Right renal cortex interstitium (tissue), 3 donors: Measurements from ENCODE around the gene PIH1D2. TPM values are rescaled to one million over a fixed set of nuclear protein-coding genes. Genes with fewer than 3 reads are reported as not detected.
A peak's percentile ranks its signal among the peaks of the same experiment; 100 is the strongest.
"Not testable (repeated sequence)": the region's sequence is repeated elsewhere in the genome, so short reads cannot be mapped to it uniquely, and the experiment has no call there.

Experiments
- DNase-seq, 3 donors: peaks; one replicate each; pipeline ENCODE4 v3.0.0-alpha.2; 2013; ENCODE audit warnings: low read depth in 3 of 3, low spot score in 2 of 3
- polyA plus RNA-seq, 3 donors: library from polyadenylated mRNA; unstranded; fragments of 120-200 nt; gene quantifications; one replicate each; pipeline ENCODE4 v1.2.1, GENCODE V29; 2013; ENCODE audit not compliant: insufficient read length in 3 of 3

Gene PIH1D2
- 10 to 100 TPM in 2 of 3 donors, 1 to 10 TPM in 1; 9.7 to 11.8 (median 10.8) TPM for polyA plus RNA-seq

DNA sequence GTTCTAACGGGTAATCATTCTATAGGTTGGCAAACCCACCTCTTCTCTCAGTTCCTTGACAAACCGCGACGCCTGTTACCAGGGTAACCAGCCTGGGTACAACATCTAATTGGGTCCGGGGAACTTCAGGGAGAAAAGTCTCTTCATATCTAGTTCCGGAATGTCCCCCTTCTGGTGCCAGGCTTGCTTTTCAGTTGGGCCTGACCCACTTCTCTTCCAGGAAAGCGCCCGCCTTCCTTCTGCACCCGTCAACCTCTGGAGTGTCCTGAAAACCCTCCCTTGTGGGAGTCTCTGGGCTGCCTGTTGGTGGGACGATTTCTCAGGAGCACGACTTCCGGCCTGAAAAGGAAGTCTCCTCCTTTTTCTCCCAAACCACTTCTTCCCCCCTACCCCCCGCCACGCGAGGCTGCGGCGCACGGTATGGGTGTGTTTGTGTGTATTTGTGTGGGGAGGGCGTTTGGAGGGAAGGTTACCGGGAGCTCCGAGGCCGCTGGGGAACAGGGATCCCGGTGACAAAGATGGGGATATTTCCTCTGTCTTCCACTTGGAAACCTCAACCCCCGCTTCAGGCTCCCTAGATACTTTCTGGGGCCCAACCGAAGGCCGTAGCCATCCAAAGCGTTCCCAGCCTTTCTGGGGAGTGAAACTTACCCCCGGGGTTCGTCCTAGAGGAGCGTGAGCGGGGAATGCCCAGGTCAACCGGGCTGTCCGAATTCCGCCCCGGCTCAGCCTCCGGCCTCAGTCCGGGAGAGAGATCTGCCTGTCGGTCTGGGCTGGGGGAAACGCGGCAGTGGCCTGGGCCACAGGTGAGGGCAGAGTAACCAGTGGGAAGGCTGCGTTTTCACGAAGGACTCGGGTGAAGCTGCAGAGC lies at the start of gene PIH1D2, which contains the start of gene NKAPD1:
Gene PIH1D2, minus strand, starts transcription at position 77 of the 871 bp plus-strand sequence. CDS start 843 bp downstream, outside the sequence.
Gene NKAPD1, plus strand, starts transcription at position 359 of the 871 bp plus-strand sequence. CDS start 1,276 bp downstream, outside the sequence.
- DNase-seq: peak; percentile 80 to 87 (median 83)

DNA sequence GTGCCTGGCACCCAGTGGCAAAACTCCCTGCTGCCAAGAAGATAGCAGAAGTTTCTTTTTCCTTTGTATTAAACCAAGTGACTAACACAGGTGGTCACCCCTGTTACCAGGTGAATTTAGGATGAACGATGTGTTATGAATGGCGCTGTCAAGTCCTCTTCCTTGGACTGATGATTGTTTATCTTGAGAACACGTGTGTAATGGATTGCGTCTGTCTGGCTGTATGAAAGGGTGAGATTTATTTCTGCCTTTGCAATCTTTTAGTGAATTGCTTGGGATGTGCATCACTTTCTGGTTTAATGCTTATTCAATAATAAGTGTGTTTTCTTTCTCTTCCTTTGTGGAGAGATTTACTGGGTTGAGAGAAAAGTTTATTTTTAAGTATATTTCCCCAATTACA lies 49.3 kb upstream of the PIH1D2 start:
- no peak for DNase-seq

DNA sequence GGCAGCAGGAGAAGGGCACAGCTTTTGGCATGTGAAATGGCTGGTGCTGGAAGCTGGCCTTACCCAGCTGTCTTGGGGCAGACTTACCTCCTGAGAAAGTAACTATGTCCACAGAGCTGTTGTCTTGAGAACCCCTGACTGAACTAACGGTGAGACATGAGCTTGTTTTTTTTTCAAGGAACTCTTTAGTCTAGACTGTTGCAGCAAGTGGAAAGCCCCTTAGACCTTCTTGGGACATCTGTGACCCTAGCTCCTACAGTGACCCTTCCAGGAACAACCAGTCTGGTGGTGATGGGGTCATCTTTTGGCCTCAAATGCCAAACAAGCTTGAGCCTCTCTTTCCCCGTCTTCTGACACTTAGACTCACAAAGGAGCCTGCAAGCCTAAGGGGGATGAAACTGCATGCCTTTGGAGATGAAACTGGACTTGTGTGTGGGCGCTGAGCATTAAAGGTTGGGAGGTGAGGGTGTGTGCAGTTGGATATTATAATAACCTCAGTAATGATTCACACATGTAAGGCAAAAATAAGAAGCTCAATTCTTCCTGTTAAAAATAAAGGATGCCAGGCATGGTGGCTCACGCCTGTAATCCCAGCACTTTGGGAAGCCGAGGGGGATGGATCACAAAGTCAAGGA lies 48.3 kb upstream of the PIH1D2 start:
- DNase-seq: no peak

DNA sequence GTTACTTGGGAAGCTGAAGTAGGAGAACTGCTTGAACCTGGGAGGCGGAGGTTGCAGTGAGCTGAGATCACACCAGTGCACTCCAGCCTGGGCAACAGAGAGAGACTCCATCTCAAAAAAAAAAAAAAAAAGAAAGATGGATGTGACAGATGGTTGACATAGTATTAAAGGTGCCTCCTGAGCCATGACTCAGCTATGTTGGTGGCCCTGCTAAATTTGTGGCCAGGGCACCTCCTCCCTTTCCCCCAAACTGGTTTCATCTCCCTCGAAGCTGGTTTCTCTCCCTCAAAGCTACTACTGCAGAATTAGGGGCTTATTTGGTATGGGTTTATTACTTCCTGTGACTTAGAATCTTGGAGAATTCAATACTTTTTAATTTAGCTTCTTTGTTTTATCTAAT lies 44.4 kb upstream of the PIH1D2 start:
- DNase-seq: no peak

DNA sequence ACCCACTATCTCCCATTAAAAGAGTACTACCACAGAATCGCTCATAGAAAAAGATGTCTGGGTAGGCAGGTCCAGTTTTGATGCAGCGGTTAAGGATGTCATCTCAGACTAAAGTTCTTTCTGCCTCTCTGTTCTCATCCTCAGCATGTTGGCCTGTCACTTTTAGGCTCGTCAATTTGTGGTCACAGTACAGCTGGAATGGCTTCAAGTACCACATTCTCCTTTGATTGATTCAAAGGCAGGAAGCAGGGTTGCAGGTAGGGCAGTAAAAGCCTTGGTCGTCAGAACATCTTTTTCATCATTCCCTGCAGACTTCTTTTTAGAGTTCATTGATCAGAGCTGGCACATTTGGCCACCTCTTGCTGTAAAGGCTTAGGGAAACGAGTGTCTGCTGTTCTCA lies 41.6 kb upstream of the PIH1D2 start:
- DNase-seq: no peak

GRCh38 chr11:112114460-112114859 lies 40.6 kb upstream of the PIH1D2 start:
- DNase-seq: no peak

- DNase-seq: peak in 1 of 3 donors; percentile 29
Measured at GRCh38 chr11:112113539-112114457, 40.0 kb upstream of the PIH1D2 start.

DNA sequence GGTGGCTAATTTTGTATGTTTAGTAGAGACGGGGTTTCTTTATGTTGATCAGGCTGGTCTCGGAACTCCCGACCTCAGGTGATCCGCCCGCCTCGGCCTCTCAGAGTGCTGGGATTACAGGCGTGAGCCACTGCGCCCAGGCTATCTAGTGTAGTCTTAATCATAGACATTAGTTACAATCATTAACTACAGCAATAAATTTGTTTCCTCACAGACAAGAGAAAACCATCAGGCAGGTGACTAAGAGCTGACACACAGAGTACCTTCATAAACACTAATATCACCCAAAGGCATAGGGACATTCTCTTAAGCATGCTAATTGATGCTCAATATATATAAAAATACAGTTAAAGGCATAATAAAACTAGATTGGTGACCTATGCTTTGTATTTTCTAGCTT lies 32.3 kb upstream of the PIH1D2 start:
- no peak for DNase-seq

- no peak for DNase-seq
Measured at GRCh38 chr11:112103446-112103845, 29.6 kb upstream of the PIH1D2 start.

DNA sequence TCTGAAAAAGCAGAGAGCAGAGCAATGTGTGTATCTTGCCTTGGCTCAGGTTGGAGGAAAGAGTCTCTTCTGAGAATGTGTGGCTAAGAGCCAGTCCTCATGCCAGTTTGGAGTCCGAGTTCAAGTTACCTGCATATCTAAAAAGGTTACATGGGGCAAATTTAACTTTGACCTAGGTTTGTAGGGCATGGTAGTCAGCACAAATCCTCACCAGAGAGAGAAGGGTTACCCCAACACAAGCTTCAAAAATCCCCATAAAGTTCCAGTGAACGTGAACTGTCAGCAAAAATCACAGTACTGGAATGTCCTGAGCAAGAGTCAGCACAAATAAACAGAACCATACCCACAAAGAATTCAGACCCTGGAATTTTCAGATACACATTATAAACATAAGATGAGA lies 26.6 kb upstream of the PIH1D2 start:
- DNase-seq: no peak

GRCh38 chr11:112097734-112098528 lies 24.1 kb upstream of the PIH1D2 start:
- DNase-seq: no peak

GRCh38 chr11:112096194-112096593 lies 22.4 kb upstream of the PIH1D2 start:
- DNase-seq: no peak

- DNase-seq: not testable (repeated sequence)
Measured at GRCh38 chr11:112095302-112095701, 21.5 kb upstream of the PIH1D2 start.

DNA sequence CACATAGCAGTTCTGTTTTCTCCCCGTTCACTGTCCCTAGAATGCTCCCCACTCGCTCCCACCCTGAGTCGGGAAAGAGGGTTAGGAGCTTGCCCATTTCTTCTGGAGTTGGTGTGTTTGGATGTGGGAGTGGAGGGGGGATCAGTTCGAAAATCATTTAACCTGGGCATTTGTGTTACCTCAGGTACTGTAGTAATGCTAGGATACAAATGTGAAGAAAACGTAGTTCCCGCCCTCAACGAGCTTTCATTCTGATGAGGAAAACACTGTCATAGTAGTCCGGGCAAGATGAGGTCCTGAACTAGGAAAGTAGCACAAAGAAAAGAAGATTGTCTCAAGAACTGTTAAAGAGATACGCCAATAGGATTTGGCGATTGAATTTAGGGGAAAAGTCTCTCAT lies 13.4 kb upstream of the PIH1D2 start:
- DNase-seq: no peak

DNA sequence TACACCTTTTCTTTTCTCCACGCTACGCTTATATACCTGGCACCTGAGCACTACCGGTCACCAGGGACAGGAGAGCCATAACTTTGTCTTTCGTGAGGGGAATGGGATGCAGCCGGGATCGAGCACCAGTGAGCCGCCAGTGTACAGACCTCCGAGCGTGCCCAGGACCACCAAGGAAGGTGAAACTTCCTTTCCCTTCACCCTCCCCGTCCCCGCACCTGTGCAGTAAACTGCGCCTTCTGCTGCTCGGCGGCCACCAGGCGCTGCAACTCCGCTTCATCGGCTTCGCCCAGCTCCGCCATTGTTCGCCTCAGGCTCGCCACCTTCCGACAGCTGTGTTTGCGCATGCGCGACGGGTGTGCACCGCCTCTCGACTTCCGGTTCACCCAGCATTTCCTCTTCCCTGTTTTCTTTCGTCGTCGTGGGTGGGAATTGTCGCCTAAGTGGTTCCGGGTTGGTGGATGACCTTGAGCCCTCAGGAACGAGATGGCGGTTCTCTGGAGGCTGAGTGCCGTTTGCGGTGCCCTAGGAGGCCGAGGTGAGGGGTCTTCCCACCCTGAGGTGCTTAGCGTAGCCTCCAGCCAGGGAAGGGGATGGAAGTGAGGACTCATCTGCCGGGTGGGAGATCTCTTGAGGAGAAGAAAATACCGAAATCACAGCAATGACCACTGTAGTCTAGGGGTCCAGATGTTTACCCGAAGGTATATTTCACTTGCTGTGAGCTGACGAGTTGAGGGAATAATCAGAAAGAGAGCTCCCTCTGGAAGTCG lies 12.8 kb upstream of the PIH1D2 start, which contains the start of the genes SDHD and TIMM8B:
Gene SDHD, plus strand, starts transcription at position 452 of the 770 bp plus-strand sequence. Its CDS starts 35 bp downstream, at position 487.
Gene TIMM8B, minus strand, starts transcription at position 335 of the 770 bp plus-strand sequence. Its CDS starts 33 bp downstream, at position 302.
- peak; percentile 94 to 98 (median 97) for DNase-seq

- peak in 1 of 3 donors; percentile 10 for DNase-seq
Measured at GRCh38 chr11:112085822-112086421, 12.1 kb upstream of the PIH1D2 start.

DNA sequence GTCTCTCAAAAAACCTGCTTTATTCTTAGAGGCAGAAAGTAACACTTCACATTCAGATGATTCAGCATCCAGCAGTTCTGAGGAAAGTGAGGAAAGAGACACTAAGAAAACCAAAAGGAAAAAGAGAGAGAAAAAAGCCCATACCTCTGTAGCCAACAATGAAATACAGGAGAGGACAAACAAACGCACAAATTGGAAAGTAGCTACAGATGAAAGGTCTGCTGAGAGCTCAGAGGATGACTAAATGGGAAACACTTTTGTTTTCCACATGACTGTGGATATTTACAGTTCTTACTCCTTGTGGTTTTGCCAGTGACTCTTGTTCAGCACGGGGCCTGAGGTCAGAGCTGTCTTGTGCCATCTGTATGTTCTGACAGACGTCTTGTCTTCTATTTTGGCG lies 8.9 kb upstream of the PIH1D2 start:
- DNase-seq: no peak

DNA sequence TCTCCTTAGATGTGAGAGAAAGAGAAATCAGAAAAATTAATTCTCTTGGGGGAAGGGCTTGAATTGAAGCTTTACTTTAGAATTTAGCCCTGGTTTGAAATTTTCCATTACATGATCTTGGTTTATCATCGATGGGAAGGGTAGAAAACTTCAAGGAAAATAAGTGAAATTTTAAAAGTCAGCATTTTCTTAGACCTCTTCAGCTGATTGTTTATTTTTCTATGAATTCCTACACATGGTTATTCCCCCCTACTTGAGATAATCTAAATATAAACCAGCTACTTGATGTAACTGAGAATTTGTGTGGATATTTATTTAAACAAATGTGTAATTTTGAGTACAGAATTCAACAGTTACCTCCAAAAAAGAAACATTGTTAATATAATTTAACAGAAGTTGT lies 10.9 kb downstream of the PIH1D2 start:
- no peak for DNase-seq
